H1 (cell line): ENCODE measurements around the gene ANKRD12.

Experiments
- BACH1 ChIP-seq: IDR thresholded peaks from 2 replicates; pipeline ENCODE4 v1.6.1; 2012; ENCODE audit warnings: low read length, improper control_type of control experiment
- CTCF ChIP-seq, 3 experiments: IDR thresholded peaks; 1 replicate in 2 of 3; 2 replicates in 1 of 3; pipeline versions ENCODE4 v1.5.1 to v1.6.1; 2011; ENCODE audit warnings: low read length in 3 of 3, mild to moderate bottlenecking in 3 of 3, inconsistent platforms in 2 of 3, low read depth in 1 of 3, moderate library complexity in 1 of 3; ENCODE audit not compliant: insufficient read depth in 1 of 3; ENCODE audit errors: control extremely low read depth in 1 of 3
- EP300 ChIP-seq, 2 experiments: IDR thresholded peaks; 1 replicate in 1 of 2; 2 replicates in 1 of 2; pipeline ENCODE4 v1.6.1; 2011 to 2012; ENCODE audit warnings: low read depth in 2 of 2, low read length in 2 of 2, mild to moderate bottlenecking in 2 of 2, borderline replicate concordance in 1 of 2, inconsistent platforms in 1 of 2, moderate library complexity in 1 of 2
- EZH2 ChIP-seq: fragments of 200-600 bp; sonication (generic); IDR thresholded peaks from 2 replicates; pipeline ENCODE4 v1.7.1; 2012; ENCODE audit warnings: low read depth, mild to moderate bottlenecking, moderate library complexity, low read length, inconsistent platforms; ENCODE audit not compliant: severe bottlenecking
- GABPA ChIP-seq: IDR thresholded peaks from 2 replicates; pipeline ENCODE4 v1.6.1; 2011; ENCODE audit warnings: mild to moderate bottlenecking, low read length, moderate library complexity, borderline replicate concordance; ENCODE audit not compliant: insufficient read depth
- HDAC2 ChIP-seq, 2 experiments: fragments of 300-600 bp in 1 of 2; sonication (generic) in 1 of 2; IDR thresholded peaks; 2 replicates each; pipeline ENCODE4 v1.6.1; 2011 to 2012; ENCODE audit warnings: low read depth in 2 of 2, low read length in 2 of 2, mild to moderate bottlenecking in 2 of 2, moderate library complexity in 2 of 2, borderline replicate concordance in 1 of 2, inconsistent platforms in 1 of 2
- JUN ChIP-seq: IDR thresholded peaks from 2 replicates; pipeline ENCODE4 v1.6.1; 2011; ENCODE audit warnings: low read depth, mild to moderate bottlenecking, improper control_type of control experiment, low read length
- POLR2AphosphoS5 ChIP-seq: IDR thresholded peaks from 2 replicates; pipeline ENCODE4 v1.6.1; 2011; ENCODE audit warnings: low read depth, low read length
- RBBP5 ChIP-seq: IDR thresholded peaks from 2 replicates; pipeline ENCODE4 v1.7.1; 2012; ENCODE audit warnings: low read depth, mild to moderate bottlenecking, inconsistent platforms, low read length, moderate library complexity, borderline replicate concordance
- SIX5 ChIP-seq: IDR thresholded peaks from 2 replicates; pipeline ENCODE4 v1.6.1; 2011; ENCODE audit warnings: mild to moderate bottlenecking, low read depth, low read length
- TBP ChIP-seq: IDR thresholded peaks from 2 replicates; pipeline ENCODE4 v1.6.1; 2011; ENCODE audit warnings: low read depth, low read length, improper control_type of control experiment
- TF ChIP-seq, protein P1 (sequence below): IDR thresholded peaks from 2 replicates; pipeline ENCODE4 v1.6.1; 2012; ENCODE audit warnings: low read length, inconsistent platforms
- TF ChIP-seq, protein P2 (sequence below): IDR thresholded peaks from 2 replicates; pipeline ENCODE4 v1.6.1; 2012; ENCODE audit warnings: inconsistent platforms

DNA sequence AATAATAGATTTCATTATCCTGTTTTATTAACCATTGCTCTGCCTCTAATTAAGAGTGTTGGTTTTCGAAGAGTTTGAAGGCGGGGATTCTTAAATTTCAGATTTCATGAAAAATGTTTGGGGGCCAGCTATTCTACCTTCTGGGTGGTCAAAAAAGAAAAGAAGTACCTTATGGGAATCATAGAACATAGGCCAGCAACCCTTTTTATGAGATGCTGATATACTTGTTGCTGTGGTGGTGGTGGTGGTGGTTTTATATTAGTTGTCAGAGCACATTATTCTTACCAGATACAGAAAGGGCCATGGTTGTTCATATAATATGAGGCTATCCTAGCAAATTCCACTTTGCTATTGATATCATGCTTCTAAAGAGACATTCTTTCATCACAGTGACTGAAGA is 4.4 kb downstream of the ANKRD12 start:
- TF ChIP-seq CTCF (IDR thresholded peaks at IDR 0.05; ENCODE audit: control extremely low read depth in 1 of 3, insufficient read depth in 1 of 3, low read depth in 1 of 3, low read length in 3 of 3) = no peak
- no peak for TF ChIP-seq RBBP5
- TF ChIP-seq HDAC2 (IDR thresholded peaks at IDR 0.05; ENCODE audit: borderline replicate concordance in 1 of 2, low read depth in 2 of 2, low read length in 2 of 2) = no peak
- no peak for TF ChIP-seq EP300 (IDR thresholded peaks at IDR 0.05; ENCODE audit: borderline replicate concordance in 1 of 2, low read depth in 2 of 2, low read length in 2 of 2)
- TF ChIP-seq EZH2 = no peak
- TF ChIP-seq BACH1 = no peak
- TF ChIP-seq POLR2AphosphoS5 = no peak
- TF ChIP-seq, protein P1, sequence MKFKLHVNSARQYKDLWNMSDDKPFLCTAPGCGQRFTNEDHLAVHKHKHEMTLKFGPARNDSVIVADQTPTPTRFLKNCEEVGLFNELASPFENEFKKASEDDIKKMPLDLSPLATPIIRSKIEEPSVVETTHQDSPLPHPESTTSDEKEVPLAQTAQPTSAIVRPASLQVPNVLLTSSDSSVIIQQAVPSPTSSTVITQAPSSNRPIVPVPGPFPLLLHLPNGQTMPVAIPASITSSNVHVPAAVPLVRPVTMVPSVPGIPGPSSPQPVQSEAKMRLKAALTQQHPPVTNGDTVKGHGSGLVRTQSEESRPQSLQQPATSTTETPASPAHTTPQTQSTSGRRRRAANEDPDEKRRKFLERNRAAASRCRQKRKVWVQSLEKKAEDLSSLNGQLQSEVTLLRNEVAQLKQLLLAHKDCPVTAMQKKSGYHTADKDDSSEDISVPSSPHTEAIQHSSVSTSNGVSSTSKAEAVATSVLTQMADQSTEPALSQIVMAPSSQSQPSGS = no peak
- no peak for TF ChIP-seq SIX5
- TF ChIP-seq TBP = no peak
- no peak for TF ChIP-seq JUN
- TF ChIP-seq, protein P2, sequence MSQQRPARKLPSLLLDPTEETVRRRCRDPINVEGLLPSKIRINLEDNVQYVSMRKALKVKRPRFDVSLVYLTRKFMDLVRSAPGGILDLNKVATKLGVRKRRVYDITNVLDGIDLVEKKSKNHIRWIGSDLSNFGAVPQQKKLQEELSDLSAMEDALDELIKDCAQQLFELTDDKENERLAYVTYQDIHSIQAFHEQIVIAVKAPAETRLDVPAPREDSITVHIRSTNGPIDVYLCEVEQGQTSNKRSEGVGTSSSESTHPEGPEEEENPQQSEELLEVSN = no peak
- TF ChIP-seq GABPA = no peak
